GM19238 (cell line): ENCODE results near the gene UBASH3A.

ENCODE experiments used
- DNase-seq: peaks from one replicate; pipeline ENCODE4 v3.0.0; 2011; ENCODE audit warnings: low spot score; ENCODE audit not compliant: insufficient read length

The UBASH3A gene

GRCh38 chr21:42429021-42429420, 25.3 kb downstream of the UBASH3A start:
- no peak for DNase-seq

DNA sequence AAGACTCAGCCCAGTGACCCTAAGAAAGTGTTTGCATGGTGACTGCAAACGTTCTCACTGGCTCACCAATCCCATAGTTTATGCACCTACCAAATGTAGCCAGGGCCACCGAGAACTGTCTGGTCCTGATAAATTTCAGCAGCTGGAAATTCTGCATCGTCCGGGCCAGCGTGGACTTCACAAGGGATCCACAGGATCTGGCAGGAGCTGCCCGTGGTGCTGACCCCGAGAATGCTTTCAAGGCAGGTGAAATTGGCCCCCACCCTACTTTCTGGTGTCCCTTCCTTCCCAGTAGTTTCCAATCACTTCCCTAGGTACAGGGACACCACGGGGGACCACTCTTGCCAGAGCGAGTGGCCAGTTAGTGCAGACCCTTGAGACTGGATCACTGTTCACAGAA, 26.2 kb downstream of the UBASH3A start:
- DNase-seq, result no peak

GRCh38 chr21:42430521-42430920, 26.8 kb downstream of the UBASH3A start:
- DNase-seq, result no peak

DNA sequence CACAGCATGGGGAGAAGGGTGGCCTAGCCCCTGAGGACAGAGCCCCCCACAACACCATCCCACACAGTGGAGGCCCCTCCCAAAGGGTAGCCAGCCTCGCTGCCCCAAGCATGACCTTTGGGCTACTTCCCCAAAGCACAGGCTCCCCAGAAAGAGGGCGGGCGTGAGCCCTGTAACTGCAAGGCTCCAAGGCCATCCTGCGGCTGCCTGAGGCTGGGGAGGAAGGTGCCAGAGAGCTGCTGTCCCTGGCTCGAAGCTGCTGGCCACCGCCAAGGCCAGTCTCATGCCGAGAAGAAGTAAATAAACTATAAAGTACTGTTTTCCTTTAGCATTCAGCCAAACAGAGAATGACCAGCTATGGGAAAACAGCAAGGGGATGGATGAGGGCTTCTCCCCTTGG, 27.5 kb downstream of the UBASH3A start:
- DNase-seq, result no peak

GRCh38 chr21:42432695-42433094, 29.0 kb downstream of the UBASH3A start:
- no peak for DNase-seq

GRCh38 chr21:42433946-42434551, 30.3 kb downstream of the UBASH3A start:
- no peak for DNase-seq

DNA sequence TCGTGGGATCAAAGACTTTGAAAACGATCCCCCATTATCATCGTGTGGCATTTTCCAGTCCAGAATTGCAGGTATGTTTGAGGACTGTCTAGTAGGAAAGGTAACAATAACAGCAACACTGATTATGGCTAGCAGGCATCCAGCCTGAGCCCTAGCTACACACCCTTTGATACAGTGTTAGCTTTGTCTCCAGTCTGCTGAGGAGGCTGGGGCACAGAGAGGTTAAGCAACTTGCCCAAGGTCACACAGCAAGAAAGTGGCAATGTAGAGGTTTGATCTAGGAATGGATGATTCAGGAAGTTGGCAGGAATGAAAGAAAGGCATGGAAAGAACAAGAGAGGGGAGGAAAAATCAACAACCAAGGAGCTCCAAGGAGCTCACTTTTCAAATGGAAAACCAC, 31.2 kb downstream of the UBASH3A start:
- no peak for DNase-seq

- no peak for DNase-seq
Observed at GRCh38 chr21:42435401-42435800, 31.7 kb downstream of the UBASH3A start.

- DNase-seq, result no peak
Observed at GRCh38 chr21:42435833-42436232, 32.1 kb downstream of the UBASH3A start.

DNA sequence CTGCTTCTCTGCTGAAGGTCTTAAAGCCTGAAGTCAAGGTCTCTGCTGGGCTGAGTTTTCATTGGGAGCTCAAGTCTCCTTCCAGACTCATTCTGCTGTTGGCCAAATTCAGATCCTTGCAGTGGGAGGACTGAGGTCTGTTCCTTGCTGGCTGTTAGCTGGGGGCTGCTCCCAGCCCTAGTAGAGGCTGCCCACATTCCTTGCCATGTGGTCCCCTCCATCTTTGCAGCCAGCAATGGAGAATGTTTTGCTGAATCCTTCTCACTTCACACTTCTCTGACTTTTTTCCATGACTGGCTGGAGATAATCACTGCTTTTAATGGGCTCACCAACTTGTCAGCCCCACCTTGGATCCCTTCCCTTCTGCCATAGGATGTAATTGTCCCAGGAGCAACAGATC, 33.2 kb downstream of the UBASH3A start:
- no peak for DNase-seq

DNA sequence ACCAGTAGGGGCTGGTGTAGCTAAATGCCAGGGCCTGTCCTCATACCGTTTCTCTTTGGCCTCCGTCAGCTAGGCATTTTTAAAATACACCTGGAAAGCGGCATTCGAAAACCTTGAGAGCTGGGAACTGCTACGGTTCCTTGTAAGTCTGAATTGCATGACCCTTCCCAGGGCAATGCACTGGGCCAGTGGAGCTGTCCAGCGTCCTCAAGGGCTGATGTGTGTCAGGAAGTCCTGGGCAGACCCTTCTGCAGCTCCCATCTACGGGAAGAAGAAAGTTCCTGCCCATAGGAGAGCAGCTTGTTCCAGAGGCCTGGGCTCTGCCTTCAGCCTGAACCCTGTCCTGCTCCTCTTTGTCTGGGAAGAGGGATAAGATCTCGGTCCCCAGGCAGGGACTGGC, 34.1 kb downstream of the UBASH3A start:
- DNase-seq, result no peak

GRCh38 chr21:42438316-42439205, 34.9 kb downstream of the UBASH3A start:
- no peak for DNase-seq

- no peak for DNase-seq
Observed at GRCh38 chr21:42439284-42440186, 35.8 kb downstream of the UBASH3A start.

- peak; percentile 51 for DNase-seq
Observed at GRCh38 chr21:42440187-42440792, 36.6 kb downstream of the UBASH3A start.

GRCh38 chr21:42441963-42442362, 38.3 kb downstream of the UBASH3A start:
- no peak for DNase-seq

- no peak for DNase-seq
Observed at GRCh38 chr21:42443181-42443785, 39.6 kb downstream of the UBASH3A start.

- DNase-seq, result no peak
Observed at GRCh38 chr21:42443876-42444744, 40.4 kb downstream of the UBASH3A start.

DNA sequence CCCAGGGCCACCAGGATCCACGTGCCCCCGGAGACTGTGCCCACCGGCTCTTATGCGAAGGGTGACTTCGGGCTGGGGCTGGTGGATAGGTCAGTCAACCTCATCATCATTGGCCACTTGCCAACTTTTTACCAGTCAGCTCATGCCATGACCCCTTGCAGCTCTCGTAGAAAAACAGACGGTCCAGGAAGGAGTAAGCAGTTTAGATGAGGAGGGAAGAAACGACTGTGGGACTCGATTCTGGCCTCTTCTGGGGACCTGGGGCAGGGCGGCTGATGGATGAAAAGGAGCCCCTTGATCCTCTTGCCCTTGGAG, 41.0 kb downstream of the UBASH3A start:
- no peak for DNase-seq

DNA sequence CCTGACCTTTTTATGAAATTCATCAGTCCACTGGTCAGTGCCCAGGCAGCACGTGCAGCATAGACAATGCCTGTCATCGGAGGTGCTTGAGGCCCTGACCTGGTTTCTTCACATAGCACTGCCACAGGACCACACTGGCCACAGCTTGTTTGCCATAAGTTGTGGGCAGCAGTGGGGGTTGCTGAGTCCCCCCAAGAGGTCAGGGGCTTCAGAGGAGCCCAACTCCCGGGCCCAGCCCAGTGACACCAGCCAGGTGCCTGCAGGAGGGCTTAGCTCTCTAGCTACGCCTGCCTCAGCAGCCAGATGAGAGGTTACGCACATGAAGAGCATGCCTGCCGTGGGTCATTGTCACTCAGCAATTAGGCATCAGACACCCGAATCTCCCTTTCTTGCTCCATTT, 41.6 kb downstream of the UBASH3A start:
- no peak for DNase-seq

DNA sequence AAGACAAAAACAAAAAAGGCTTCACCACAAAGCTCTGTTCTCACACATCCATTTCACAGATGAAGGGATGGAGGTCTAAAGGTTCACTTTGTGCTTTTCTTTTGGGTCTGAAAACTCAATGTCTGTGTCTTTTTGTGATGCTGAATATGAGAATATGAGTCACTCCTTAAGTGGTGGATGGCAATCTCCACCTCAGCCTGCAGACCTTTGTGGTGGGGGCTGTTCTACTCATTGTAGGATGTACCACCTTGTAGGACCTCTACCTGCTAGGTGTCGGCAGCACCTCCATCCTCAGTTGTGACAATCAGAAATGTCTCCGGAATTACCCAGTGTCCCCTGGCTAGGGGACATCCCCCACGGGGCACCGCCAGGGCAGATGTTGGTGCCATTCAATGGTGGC, 42.8 kb downstream of the UBASH3A start:
- no peak for DNase-seq
